Fibroblast of lung (primary cell): ENCODE data around the gene LRMDA. TPM values are rescaled to one million over a fixed set of nuclear protein-coding genes. Genes with fewer than 3 reads are reported as not detected.

ENCODE experiments used
- DNase-seq, 2 donors: peaks; one replicate each; pipeline versions ENCODE4 v3.0.0 to v3.0.0-alpha.2; 2010; ENCODE audit warnings: low read depth in 2 of 2
- H2AFZ ChIP-seq: 2 replicates; pipeline ENCODE4 v1.5.1; 2012; ENCODE audit warnings: low read length, control low read depth, inconsistent platforms
- H3K27ac ChIP-seq: 2 replicates; pipeline ENCODE4 v1.5.1; 2011; ENCODE audit warnings: low read length, control low read depth; ENCODE audit not compliant: insufficient read depth
- H3K27me3 ChIP-seq: 2 replicates; pipeline ENCODE4 v1.5.1; 2011; ENCODE audit warnings: mild to moderate bottlenecking, low read length; ENCODE audit not compliant: control insufficient read depth, insufficient read depth
- H3K36me3 ChIP-seq: 2 replicates; pipeline ENCODE4 v1.5.1; 2011; ENCODE audit warnings: low read length; ENCODE audit not compliant: control insufficient read depth, insufficient read depth
- H3K4me1 ChIP-seq: 2 replicates; pipeline ENCODE4 v1.5.1; 2011; ENCODE audit warnings: low read length; ENCODE audit not compliant: control insufficient read depth, insufficient read depth; ENCODE audit errors: extremely low read depth
- H3K4me2 ChIP-seq: 2 replicates; pipeline ENCODE4 v1.5.1; 2011; ENCODE audit warnings: low read length, control low read depth; ENCODE audit not compliant: insufficient read depth; ENCODE audit errors: extremely low read depth
- H3K4me3 ChIP-seq, 4 experiments: fragments of 200-600 bp in 1 of 4; sonication (generic) in 1 of 4; replicated peaks in 1 of 4; 2 replicates each; pipeline ENCODE4 v1.5.1; 2011 to 2016; ENCODE audit warnings: low read length in 4 of 4, low read depth in 3 of 4, mild to moderate bottlenecking in 3 of 4, control low read depth in 2 of 4, inconsistent platforms in 1 of 4, mixed read lengths in 1 of 4; ENCODE audit not compliant: insufficient read depth in 1 of 4; ENCODE audit errors: control extremely low read depth in 1 of 4
- H3K79me2 ChIP-seq: 2 replicates; pipeline ENCODE4 v1.5.1; 2012; ENCODE audit warnings: mild to moderate bottlenecking, low read length, inconsistent platforms; ENCODE audit not compliant: control insufficient read depth, insufficient read depth
- H3K9ac ChIP-seq: 2 replicates; pipeline ENCODE4 v1.5.1; 2011; ENCODE audit warnings: mild to moderate bottlenecking, low read length, control low read depth; ENCODE audit not compliant: insufficient read depth
- H3K9me3 ChIP-seq: 2 replicates; pipeline ENCODE4 v1.5.1; 2012; ENCODE audit warnings: low read depth, low read length; ENCODE audit not compliant: control insufficient read depth, insufficient read depth
- H4K20me1 ChIP-seq: 2 replicates; pipeline ENCODE4 v1.5.1; 2011; ENCODE audit warnings: low read length; ENCODE audit not compliant: control insufficient read depth, insufficient read depth; ENCODE audit errors: extremely low read depth
- CTCF ChIP-seq, 2 donors: IDR thresholded peaks in 1 of 2; conservative IDR thresholded peaks in 1 of 2; 1 replicate in 1 of 2; 2 replicates in 1 of 2; pipeline ENCODE4 v1.5.1; 2011 to 2012; ENCODE audit warnings: low read length in 2 of 2, control low read depth in 1 of 2, inconsistent platforms in 1 of 2, low read depth in 1 of 2, mild to moderate bottlenecking in 1 of 2
- EZH2 ChIP-seq: IDR thresholded peaks from 2 replicates; pipeline ENCODE4 v1.5.1; 2012; ENCODE audit warnings: low read length, control low read depth, mild to moderate bottlenecking; ENCODE audit errors: missing control alignments
- polyA plus RNA-seq, 2 donors: library from polyadenylated mRNA; depleted of rRNA in 1 of 2; stranded (reverse) in 1 of 2; unstranded in 1 of 2; fragments of >200 nt; gene quantifications; 2 replicates each; pipeline ENCODE4 v1.2.1, GENCODE V29; 2011 to 2012; ENCODE audit warnings: missing spikeins in 1 of 2
- total RNA-seq: library from RNA; depleted of rRNA; stranded (reverse); fragments of >200 nt; gene quantifications from 2 replicates; pipeline ENCODE4 v1.2.1, GENCODE V29; 2014

Gene LRMDA
- total and polyA plus RNA-seq, 2 donors (not counting 1 experiment from before 2014, with no cell fraction given) = 1.7 to 2.0 TPM

GRCh38 chr10:76305930-76306615 is 874.6 kb downstream of the LRMDA start:
- no peaks in the 10 kb centered on the region for H4K20me1 ChIP-seq
- DNase-seq = no peak

GRCh38 chr10:76306856-76307255 is 875.4 kb downstream of the LRMDA start:
- Histone ChIP-seq H3K4me2 (no peak overlapping the region), H3K4me1 (peaks cover 7% of the 10 kb centered on the region), H3K36me3 (no peaks in the 10 kb centered on the region), H3K9me3 (no peaks in the 10 kb centered on the region), H4K20me1 (no peaks in the 10 kb centered on the region), H3K4me3 (no peak overlapping the region), H3K27me3 (no peaks in the 10 kb centered on the region), H2AFZ (no peak overlapping the region), H3K27ac (no peak overlapping the region), H3K79me2 (no peaks in the 10 kb centered on the region), H3K9ac (no peak overlapping the region)
- DNase-seq = peak; percentile 49 to 77
- no peak for TF ChIP-seq EZH2
- TF ChIP-seq CTCF (conservative IDR thresholded peaks at IDR 0.05 in 1 of 2, IDR thresholded peaks at IDR 0.05 in 1 of 2; ENCODE audit: low read depth in 1 of 2, low read length in 2 of 2) = no peak

More at GRCh38 chr10:76305930-76306615, 874.6 kb downstream of the LRMDA start:
- Histone ChIP-seq H3K4me3 (no peak overlapping the region), H3K79me2 (no peaks in the 10 kb centered on the region), H3K4me2 (no peak overlapping the region), H3K36me3 (no peaks in the 10 kb centered on the region), H3K9me3 (no peaks in the 10 kb centered on the region), H2AFZ (no peak overlapping the region), H3K4me1 (peaks cover 7% of the 10 kb centered on the region), H3K27me3 (no peaks in the 10 kb centered on the region), H3K27ac (no peak overlapping the region), H3K9ac (no peak overlapping the region)
- no peak for TF ChIP-seq CTCF (conservative IDR thresholded peaks at IDR 0.05 in 1 of 2, IDR thresholded peaks at IDR 0.05 in 1 of 2; ENCODE audit: low read depth in 1 of 2, low read length in 2 of 2)
- TF ChIP-seq EZH2 = no peak

GRCh38 chr10:76309070-76309469 is 877.6 kb downstream of the LRMDA start:
- H3K4me3 ChIP-seq = no peak overlapping the region
- H2AFZ ChIP-seq = no peak overlapping the region
- H3K27me3 ChIP-seq = no peaks in the 10 kb centered on the region
- peak in 1 of 2 donors; percentile 68 for DNase-seq
- H3K9me3 ChIP-seq = no peaks in the 10 kb centered on the region
- H3K4me1 ChIP-seq = peaks cover 2% of the 10 kb centered on the region
- no peak overlapping the region for H3K27ac ChIP-seq
- no peaks in the 10 kb centered on the region for H3K36me3 ChIP-seq
- H4K20me1 ChIP-seq = no peaks in the 10 kb centered on the region
- H3K79me2 ChIP-seq = no peaks in the 10 kb centered on the region
- no peak overlapping the region for H3K9ac ChIP-seq
- no peak overlapping the region for H3K4me2 ChIP-seq
- no peak for TF ChIP-seq CTCF (conservative IDR thresholded peaks at IDR 0.05 in 1 of 2, IDR thresholded peaks at IDR 0.05 in 1 of 2; ENCODE audit: low read depth in 1 of 2, low read length in 2 of 2)
- TF ChIP-seq EZH2 = no peak
